ENCODE results near the gene ZNF800. TPM values are rescaled to one million over a fixed set of nuclear protein-coding genes. Genes with fewer than 3 reads are reported as not detected.

The ZNF800 gene
- total RNA-seq, 3 donors from 2014 or later: 29.5 to 51.1 (median 31.0) TPM

DNA sequence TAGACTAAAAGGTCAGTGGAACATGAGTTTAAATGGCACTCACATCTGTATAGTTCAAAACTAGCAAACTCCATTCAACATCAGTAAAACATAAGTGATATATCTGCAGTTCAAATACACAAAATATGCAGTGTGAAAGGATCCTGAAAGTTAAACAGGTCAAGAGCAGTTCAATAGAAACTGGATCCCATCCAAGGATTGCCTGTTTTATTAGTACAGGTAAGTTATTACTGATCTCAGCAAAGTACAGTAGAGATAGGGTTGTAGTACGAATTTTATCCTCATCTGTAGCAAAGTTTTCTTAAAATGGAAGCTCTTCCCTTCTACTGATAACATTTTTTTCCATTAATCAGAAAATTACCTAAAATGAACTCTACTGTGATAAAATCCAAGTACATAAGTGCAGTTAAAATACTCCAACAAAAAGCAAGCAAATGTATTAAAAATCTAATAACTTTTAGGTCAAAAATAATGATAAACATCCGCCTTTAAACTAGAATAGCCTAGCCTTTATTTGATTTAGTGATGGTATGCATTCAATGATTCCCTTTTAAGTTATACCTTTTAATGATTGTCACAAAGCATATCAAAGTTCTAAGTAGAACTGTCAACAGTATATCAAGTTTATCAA lies 2.2 kb downstream of the ZNF800 start:
- Histone ChIP-seq H3K27ac (no peak overlapping the region), H3K4me1 (peaks cover 0 to 4% of the 10 kb centered on the region in 2 donors)

DNA sequence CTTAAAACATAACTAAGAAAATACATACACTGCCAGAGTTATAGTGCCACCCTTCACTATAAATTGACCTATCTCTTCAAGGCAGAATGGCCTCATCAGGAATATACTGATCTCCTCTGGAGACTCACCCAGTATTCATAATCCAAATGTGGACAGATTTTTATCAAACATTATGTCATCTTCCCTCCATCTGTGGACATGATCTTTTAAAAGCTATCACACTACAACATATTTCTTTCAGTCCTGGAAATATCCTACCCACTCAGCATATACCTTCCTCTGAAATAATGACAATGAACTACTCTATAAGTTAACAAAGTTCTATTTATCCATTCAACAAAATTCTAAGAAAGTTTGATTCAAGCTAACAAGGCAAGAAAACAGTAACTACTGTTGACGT lies 3.2 kb downstream of the ZNF800 start:
- intact Hi-C loops (cut with DNase I; ENCODE audit: low total_unique reads): no loop called here
- peaks cover 0 to 4% of the 10 kb centered on the region in 2 donors for H3K4me1 ChIP-seq

More for the DNA sequence above, 2.2 kb downstream of the ZNF800 start:
- no peak for TF ChIP-seq POLR2A (IDR thresholded peaks at IDR 0.05)
- TF ChIP-seq, protein P1, sequence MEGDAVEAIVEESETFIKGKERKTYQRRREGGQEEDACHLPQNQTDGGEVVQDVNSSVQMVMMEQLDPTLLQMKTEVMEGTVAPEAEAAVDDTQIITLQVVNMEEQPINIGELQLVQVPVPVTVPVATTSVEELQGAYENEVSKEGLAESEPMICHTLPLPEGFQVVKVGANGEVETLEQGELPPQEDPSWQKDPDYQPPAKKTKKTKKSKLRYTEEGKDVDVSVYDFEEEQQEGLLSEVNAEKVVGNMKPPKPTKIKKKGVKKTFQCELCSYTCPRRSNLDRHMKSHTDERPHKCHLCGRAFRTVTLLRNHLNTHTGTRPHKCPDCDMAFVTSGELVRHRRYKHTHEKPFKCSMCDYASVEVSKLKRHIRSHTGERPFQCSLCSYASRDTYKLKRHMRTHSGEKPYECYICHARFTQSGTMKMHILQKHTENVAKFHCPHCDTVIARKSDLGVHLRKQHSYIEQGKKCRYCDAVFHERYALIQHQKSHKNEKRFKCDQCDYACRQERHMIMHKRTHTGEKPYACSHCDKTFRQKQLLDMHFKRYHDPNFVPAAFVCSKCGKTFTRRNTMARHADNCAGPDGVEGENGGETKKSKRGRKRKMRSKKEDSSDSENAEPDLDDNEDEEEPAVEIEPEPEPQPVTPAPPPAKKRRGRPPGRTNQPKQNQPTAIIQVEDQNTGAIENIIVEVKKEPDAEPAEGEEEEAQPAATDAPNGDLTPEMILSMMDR (IDR thresholded peaks at IDR 0.05): no peak
- TF ChIP-seq POLR2AphosphoS5 (IDR thresholded peaks at IDR 0.05): no peak
- intact Hi-C loops (cut with DNase I; ENCODE audit: low total_unique reads): no loop called here
- no peaks in the 10 kb centered on the region for H3K36me3 ChIP-seq
- no peaks in the 10 kb centered on the region for H3K9me3 ChIP-seq
- H3K27me3 ChIP-seq: no peaks in the 10 kb centered on the region
- no peak overlapping the region for H3K4me3 ChIP-seq
- no peak for DNase-seq (ENCODE audit: low spot score in 2 of 2)

DNA sequence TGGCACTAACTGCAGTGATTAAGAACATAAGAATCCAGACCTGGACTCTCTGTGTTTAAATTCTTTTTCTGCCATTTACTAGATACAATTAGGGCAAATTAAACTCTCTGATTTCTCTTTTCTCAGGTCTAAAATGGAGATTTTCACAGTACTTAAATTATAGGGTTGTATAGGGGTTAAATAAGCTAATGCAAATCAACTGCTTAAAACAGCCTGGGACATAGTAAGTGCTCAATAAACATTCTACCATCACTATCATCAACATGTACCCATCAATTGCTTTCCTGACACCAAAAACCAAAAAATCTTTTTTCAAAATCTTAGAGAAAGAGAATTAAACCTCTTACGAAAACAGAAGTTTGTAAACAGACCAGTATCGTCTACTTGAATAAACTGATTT lies 4.5 kb downstream of the ZNF800 start:
- no peak overlapping the region for H3K27ac ChIP-seq
- H3K4me3 ChIP-seq: no peak overlapping the region
- TF ChIP-seq POLR2AphosphoS5 (IDR thresholded peaks at IDR 0.05) (no peak), POLR2A (IDR thresholded peaks at IDR 0.05) (no peak)
- TF ChIP-seq, protein P1 (IDR thresholded peaks at IDR 0.05): no peak
- no peaks in the 10 kb centered on the region for H3K9me3 ChIP-seq
- H3K36me3 ChIP-seq: no peaks in the 10 kb centered on the region
- no peak for DNase-seq (ENCODE audit: low spot score in 2 of 2)
- H3K27me3 ChIP-seq: no peaks in the 10 kb centered on the region
- peaks cover 0 to 4% of the 10 kb centered on the region in 2 donors for H3K4me1 ChIP-seq
- intact Hi-C loops (cut with DNase I; ENCODE audit: low total_unique reads): no loop called here

More for the DNA sequence above, 3.2 kb downstream of the ZNF800 start:
- Histone ChIP-seq H3K4me3 (no peak overlapping the region), H3K9me3 (no peaks in the 10 kb centered on the region), H3K36me3 (no peaks in the 10 kb centered on the region), H3K27me3 (no peaks in the 10 kb centered on the region), H3K27ac (no peak overlapping the region)
- TF ChIP-seq POLR2AphosphoS5 (IDR thresholded peaks at IDR 0.05): no peak
- no peak for TF ChIP-seq POLR2A (IDR thresholded peaks at IDR 0.05)
- TF ChIP-seq, protein P1 (IDR thresholded peaks at IDR 0.05): no peak
- DNase-seq (ENCODE audit: low spot score in 2 of 2): no peak

DNA sequence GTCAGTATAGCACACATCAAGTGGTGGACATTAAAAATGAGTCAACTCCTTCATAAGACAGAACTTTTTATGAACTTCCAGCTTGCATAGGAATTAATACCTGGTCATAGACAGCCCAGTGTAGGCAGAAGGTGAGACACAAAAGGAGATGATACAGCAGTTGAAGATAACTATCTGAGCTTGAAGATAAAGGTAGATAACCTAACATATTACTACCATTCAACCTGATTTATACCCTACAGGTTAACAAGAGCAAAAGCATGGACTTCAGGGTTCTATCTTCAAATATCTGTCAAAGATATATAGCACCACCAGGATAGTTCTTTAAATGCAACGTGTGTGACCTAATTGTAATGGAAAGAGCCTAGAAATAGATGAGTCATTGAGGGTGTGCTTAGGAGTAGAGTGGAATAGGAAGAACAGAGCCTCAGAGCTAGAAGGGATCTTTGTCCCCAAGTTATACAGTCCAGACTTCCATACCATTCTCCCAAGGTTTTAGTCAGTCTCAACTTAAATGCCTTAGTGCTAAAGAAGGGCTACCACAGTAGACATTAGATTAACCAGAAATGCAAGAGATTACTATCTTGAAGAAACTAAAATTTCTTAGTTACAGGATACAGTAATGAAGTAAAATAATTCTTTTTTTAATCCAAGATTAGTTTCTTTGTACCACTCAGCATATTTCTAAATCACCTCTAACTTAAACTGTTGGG lies 9.2 kb downstream of the ZNF800 start:
- no peaks in the 10 kb centered on the region for H3K4me1 ChIP-seq
- H3K36me3 ChIP-seq: no peaks in the 10 kb centered on the region
- intact Hi-C loops (cut with DNase I; ENCODE audit: low total_unique reads): no loop called here
- no peak for DNase-seq (ENCODE audit: low spot score in 2 of 2)
- no peak overlapping the region for H3K27ac ChIP-seq
- TF ChIP-seq POLR2AphosphoS5 (IDR thresholded peaks at IDR 0.05) (no peak), POLR2A (IDR thresholded peaks at IDR 0.05) (no peak)
- TF ChIP-seq, protein P1 (IDR thresholded peaks at IDR 0.05): no peak
- H3K4me3 ChIP-seq: no peak overlapping the region
- no peaks in the 10 kb centered on the region for H3K27me3 ChIP-seq
- no peaks in the 10 kb centered on the region for H3K9me3 ChIP-seq

Measured in breast epithelium (tissue), 4 donors.